Measurements from ENCODE around the gene ZNF398.

DNA sequence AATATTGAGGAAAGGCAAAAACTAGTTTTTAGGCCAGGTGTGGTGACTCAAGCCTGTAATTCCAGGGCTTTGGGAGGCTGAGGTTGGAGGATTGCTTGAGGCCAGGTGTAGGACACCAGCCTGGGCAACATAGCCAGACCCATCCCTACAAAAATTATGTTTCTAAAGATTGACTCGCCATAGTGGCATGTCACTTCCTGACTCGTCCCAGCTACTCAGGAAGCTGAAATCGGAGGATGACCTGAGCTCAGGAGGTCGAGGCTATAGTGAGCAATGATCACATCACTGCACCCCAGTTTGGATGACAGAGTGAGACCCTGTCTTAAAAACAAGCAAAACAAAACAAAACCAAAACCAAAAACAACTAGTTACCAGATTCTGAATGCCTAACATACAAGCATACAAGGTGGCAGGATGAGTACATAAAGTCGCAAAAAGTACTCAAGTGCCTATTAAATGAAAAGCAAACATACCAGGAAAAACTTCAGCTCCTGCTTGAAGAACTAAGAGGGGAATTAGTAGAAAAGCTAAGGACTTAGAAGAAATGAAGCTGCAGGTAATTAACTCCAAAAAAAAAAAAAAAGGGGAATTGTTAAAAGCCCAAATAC, 14.1 kb downstream of the ZNF398 start:
- TF ChIP-seq POLR2A (IDR thresholded peaks at IDR 0.05; ENCODE audit: low read depth, low read length), result no peak
- TF ChIP-seq PAX5 (IDR thresholded peaks at IDR 0.05; ENCODE audit: insufficient read depth, low read length, severe bottlenecking), result no peak
- no peak for TF ChIP-seq POLR2AphosphoS5 (IDR thresholded peaks at IDR 0.05; ENCODE audit: low read depth, low read length)

All from GM12891 (cell line).